ENCODE measurements around the gene FMN1.
A peak's percentile ranks its signal among the peaks of the same experiment; 100 is the strongest.

The FMN1 gene

DNA sequence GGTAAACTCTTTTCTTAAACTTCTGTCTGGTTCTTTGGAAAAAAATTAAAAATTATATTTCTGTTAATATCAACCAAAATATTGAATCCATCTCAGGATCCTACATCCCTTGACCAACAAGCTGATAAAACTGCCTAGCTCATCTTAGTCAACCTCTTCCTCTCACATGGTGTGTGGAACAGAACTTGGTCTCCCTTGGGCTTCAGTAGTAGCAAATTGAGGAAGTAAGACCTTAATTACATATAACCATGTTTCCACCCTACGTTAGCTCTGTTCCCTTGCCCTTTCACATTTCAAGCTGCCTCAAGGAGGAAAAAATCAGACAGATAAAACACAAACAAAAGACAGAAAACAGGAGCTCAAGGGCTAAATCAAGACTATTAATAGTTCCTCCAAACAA is 360.4 kb downstream of the FMN1 start:
- in situ Hi-C loops (cut with HindIII; ENCODE audit: low pct_ligation_motif_present, low sequenced_read_pairs): loop anchor here (10.0 kb wide), 1 partner anchor 161 kb away; no protein-coding TSS in a partner anchor
- no peak for DNase-seq
- H3K27me3 ChIP-seq (replicated peaks): no peaks in the 10 kb centered on the region
- TF ChIP-seq, protein P1, sequence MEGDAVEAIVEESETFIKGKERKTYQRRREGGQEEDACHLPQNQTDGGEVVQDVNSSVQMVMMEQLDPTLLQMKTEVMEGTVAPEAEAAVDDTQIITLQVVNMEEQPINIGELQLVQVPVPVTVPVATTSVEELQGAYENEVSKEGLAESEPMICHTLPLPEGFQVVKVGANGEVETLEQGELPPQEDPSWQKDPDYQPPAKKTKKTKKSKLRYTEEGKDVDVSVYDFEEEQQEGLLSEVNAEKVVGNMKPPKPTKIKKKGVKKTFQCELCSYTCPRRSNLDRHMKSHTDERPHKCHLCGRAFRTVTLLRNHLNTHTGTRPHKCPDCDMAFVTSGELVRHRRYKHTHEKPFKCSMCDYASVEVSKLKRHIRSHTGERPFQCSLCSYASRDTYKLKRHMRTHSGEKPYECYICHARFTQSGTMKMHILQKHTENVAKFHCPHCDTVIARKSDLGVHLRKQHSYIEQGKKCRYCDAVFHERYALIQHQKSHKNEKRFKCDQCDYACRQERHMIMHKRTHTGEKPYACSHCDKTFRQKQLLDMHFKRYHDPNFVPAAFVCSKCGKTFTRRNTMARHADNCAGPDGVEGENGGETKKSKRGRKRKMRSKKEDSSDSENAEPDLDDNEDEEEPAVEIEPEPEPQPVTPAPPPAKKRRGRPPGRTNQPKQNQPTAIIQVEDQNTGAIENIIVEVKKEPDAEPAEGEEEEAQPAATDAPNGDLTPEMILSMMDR (IDR thresholded peaks at IDR 0.05; ENCODE audit: low read depth, low read length, missing control alignments): no peak
- no peak overlapping the region for H3K4me3 ChIP-seq (ENCODE audit: low read depth, low read length)
- no peaks in the 10 kb centered on the region for H3K36me3 ChIP-seq (replicated peaks)
- no peak overlapping the region for H3K27ac ChIP-seq

- TF ChIP-seq, protein P1 (IDR thresholded peaks at IDR 0.05; ENCODE audit: low read depth, low read length, missing control alignments): no peak
- in situ Hi-C loops (cut with HindIII; ENCODE audit: low pct_ligation_motif_present, low sequenced_read_pairs): loop anchor here (10.0 kb wide), 1 partner anchor 161 kb away; no protein-coding TSS in a partner anchor
- DNase-seq: no peak
- H3K27me3 ChIP-seq (replicated peaks): no peaks in the 10 kb centered on the region
- H3K4me3 ChIP-seq (ENCODE audit: low read depth, low read length): no peak overlapping the region
- no peaks in the 10 kb centered on the region for H3K36me3 ChIP-seq (replicated peaks)
- H3K27ac ChIP-seq: peak overlapping the region; percentile 16
Observed at GRCh38 chr15:32833379-32833821, 361.1 kb downstream of the FMN1 start.

DNA sequence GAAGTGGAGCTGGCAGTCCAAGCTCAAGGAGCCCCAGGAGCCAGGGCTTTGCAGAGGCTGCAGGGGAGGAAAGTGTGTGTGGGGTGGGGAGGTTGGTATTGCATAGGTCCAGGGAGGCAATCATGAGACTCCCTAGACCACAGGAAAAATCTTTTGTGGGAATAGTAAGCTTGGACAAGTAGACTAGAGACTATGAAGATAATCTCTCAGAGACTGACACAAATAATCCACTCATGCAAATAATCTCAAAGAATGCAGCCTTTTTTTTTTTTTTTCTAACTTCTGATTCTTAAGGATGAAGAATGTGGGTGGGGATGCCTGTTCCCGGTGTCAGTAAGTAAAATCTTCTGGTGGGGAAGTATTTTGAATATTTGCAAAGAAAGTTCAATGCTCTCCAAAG is 363.0 kb downstream of the FMN1 start:
- TF ChIP-seq, protein P1 (IDR thresholded peaks at IDR 0.05; ENCODE audit: low read depth, low read length, missing control alignments): no peak
- H3K36me3 ChIP-seq (replicated peaks): no peaks in the 10 kb centered on the region
- in situ Hi-C loops (cut with HindIII; ENCODE audit: low pct_ligation_motif_present, low sequenced_read_pairs): loop anchor here (10.0 kb wide), 1 partner anchor 163 kb away; no protein-coding TSS in a partner anchor
- H3K4me3 ChIP-seq (ENCODE audit: low read depth, low read length): no peak overlapping the region
- no peak overlapping the region for H3K27ac ChIP-seq
- H3K27me3 ChIP-seq (replicated peaks): no peaks in the 10 kb centered on the region
- DNase-seq: no peak

DNA sequence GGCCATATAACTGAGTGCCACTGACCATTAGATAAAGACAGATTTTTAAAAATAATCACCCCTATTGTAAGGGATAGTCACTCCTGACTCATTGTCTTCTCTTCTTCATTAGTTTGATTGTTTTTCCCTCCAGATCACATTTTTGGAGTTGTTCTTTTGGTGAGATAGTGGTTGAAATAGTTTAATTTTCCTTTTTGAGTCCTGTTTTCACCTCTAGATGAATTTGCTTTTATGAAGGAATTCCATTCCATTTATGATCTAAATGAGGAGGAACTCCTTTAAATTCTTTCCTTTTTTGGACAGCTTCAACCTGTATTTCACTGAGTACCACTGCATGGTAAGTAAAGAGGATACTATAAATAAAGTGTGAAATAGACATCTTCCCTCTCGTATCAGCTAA is 364.3 kb downstream of the FMN1 start:
- in situ Hi-C loops (cut with HindIII; ENCODE audit: low pct_ligation_motif_present, low sequenced_read_pairs): loop anchor here (10.0 kb wide), 1 partner anchor 165 kb away; no protein-coding TSS in a partner anchor
- H3K27ac ChIP-seq: peak overlapping the region; percentile 92
- DNase-seq: no peak

GRCh38 chr15:32829436-32829835 is 365.1 kb downstream of the FMN1 start:
- no peak for DNase-seq
- TF ChIP-seq, protein P1 (IDR thresholded peaks at IDR 0.05; ENCODE audit: low read depth, low read length, missing control alignments): no peak
- Histone ChIP-seq H3K27me3 (replicated peaks) (no peaks in the 10 kb centered on the region), H3K4me3 (ENCODE audit: low read depth, low read length) (no peak overlapping the region), H3K27ac (peak overlapping the region; percentile 92), H3K36me3 (replicated peaks) (no peaks in the 10 kb centered on the region)
- in situ Hi-C loops (cut with HindIII; ENCODE audit: low pct_ligation_motif_present, low sequenced_read_pairs): no loop called here

More for the DNA sequence above, 364.3 kb downstream of the FMN1 start:
- TF ChIP-seq, protein P1 (IDR thresholded peaks at IDR 0.05; ENCODE audit: low read depth, low read length, missing control alignments): no peak
- H3K4me3 ChIP-seq (ENCODE audit: low read depth, low read length): no peak overlapping the region
- H3K27me3 ChIP-seq (replicated peaks): no peaks in the 10 kb centered on the region
- H3K36me3 ChIP-seq (replicated peaks): no peaks in the 10 kb centered on the region

Data from brain microvascular endothelial cell (primary cell).